ENCODE measurements around the gene SARNP. TPM values are rescaled to one million over a fixed set of nuclear protein-coding genes. Genes with fewer than 3 reads are reported as not detected.

The SARNP gene
- total and polyA plus RNA-seq, 10 of the 15 experiments (the other 5 are each of a cell fraction or from before 2014, with no cell fraction given) = 77.6 to 445 (median 188) TPM

GRCh38 chr12:55733858-55734257 lies 83.7 kb downstream of the SARNP start:
- H3K9ac ChIP-seq (ENCODE audit: control insufficient read depth, insufficient read depth, low read length) = no peak overlapping the region
- TF ChIP-seq EP300 (IDR thresholded peaks at IDR 0.05; ENCODE audit: borderline replicate concordance in 1 of 2, control insufficient read depth in 1 of 2, low read depth in 2 of 2, low read length in 2 of 2) = no peak
- no peak for TF ChIP-seq ZNF274 (IDR thresholded peaks at IDR 0.05; ENCODE audit: insufficient read depth, insufficient read length)
- TF ChIP-seq POU2F2 (IDR thresholded peaks at IDR 0.05; ENCODE audit: borderline replicate concordance, low read depth, low read length) = no peak
- no peak for TF ChIP-seq ASH2L (IDR thresholded peaks at IDR 0.05; ENCODE audit: borderline replicate concordance, low read depth)
- no peak for TF ChIP-seq ZNF217 (IDR thresholded peaks at IDR 0.05)
- no peak for TF ChIP-seq BMI1 (IDR thresholded peaks at IDR 0.05; ENCODE audit: borderline replicate concordance)
- TF ChIP-seq, protein P1, sequence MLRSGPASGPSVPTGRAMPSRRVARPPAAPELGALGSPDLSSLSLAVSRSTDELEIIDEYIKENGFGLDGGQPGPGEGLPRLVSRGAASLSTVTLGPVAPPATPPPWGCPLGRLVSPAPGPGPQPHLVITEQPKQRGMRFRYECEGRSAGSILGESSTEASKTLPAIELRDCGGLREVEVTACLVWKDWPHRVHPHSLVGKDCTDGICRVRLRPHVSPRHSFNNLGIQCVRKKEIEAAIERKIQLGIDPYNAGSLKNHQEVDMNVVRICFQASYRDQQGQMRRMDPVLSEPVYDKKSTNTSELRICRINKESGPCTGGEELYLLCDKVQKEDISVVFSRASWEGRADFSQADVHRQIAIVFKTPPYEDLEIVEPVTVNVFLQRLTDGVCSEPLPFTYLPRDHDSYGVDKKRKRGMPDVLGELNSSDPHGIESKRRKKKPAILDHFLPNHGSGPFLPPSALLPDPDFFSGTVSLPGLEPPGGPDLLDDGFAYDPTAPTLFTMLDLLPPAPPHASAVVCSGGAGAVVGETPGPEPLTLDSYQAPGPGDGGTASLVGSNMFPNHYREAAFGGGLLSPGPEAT (IDR thresholded peaks at IDR 0.05; ENCODE audit: low read depth) = no peak
- no peak overlapping the region for H2AFZ ChIP-seq (ENCODE audit: control insufficient read depth, low read depth, low read length)
- no peaks in the 10 kb centered on the region for H3K27me3 ChIP-seq (replicated peaks in 1 of 2; ENCODE audit: control insufficient read depth in 2 of 2, insufficient read depth in 2 of 2, low read length in 1 of 2)
- CTCF ChIA-PET = interaction anchor here (0.7 to 7.1 kb wide), 4 partner anchors 8 to 270 kb away, joined by 3 to 205 read pairs (median 4); partner anchors contain the start of genes BLOC1S1 and RDH5
- no peaks in the 10 kb centered on the region for H3K36me3 ChIP-seq (ENCODE audit: control insufficient read depth in 2 of 2, insufficient read depth in 2 of 2, low read length in 1 of 2)
- FAIRE-seq (no peak), ATAC-seq (no peak), DNase-seq (ENCODE audit: low read depth, low spot score) (no peak)
- H3K4me3 ChIP-seq = no peak overlapping the region
- H3K27ac ChIP-seq (ENCODE audit: control insufficient read depth, insufficient read depth) = no peak overlapping the region
- no peak overlapping the region for H3K4me2 ChIP-seq (ENCODE audit: control insufficient read depth, insufficient read depth)
- SMC1A ChIA-PET (ENCODE audit: uncharacterized antibody, unreplicated experiment) = interaction anchor here (0.7 to 1.7 kb wide), 3 partner anchors 9 to 52 kb away, joined by 3 read pairs; a partner anchor contains a TSS
- RAD21 ChIA-PET (ENCODE audit: unreplicated experiment) = interaction anchor here (0.8 to 7.7 kb wide), 2 partner anchors 13 to 52 kb away, joined by 3 to 113 read pairs; partner anchors contain the start of genes BLOC1S1 and RDH5
- intact Hi-C loops (cut with micrococcal nuclease; ENCODE audit: unreplicated experiment) = loop anchor here (10.0 kb wide), 1 partner anchor 451 kb away; the partner anchor contains the start of gene SMARCC2
- in situ Hi-C loops (cut with MboI) = no loop called here
- BruUV-seq (replicated peaks) = no TSS peak
- peaks cover 3% of the 10 kb centered on the region for H3K79me2 ChIP-seq (ENCODE audit: control insufficient read depth, insufficient read depth, low read length)
- no peaks in the 10 kb centered on the region for H4K20me1 ChIP-seq (ENCODE audit: control insufficient read depth, insufficient read depth)
- peaks cover 12% of the 10 kb centered on the region for H3K4me1 ChIP-seq (ENCODE audit: control insufficient read depth, insufficient read depth, low read length)
- WGBS (ENCODE audit: insufficient coverage, insufficient replicate concordance, low lambda C conversion rate, missing lambda C conversion rate) = 71% methylated on average over 2 of the region's 2 CpGs
- H3K9me3 ChIP-seq (replicated peaks; ENCODE audit: control insufficient read depth, insufficient read depth, low read length) = no peaks in the 10 kb centered on the region
- POLR2A ChIA-PET = interaction anchor here (0.6 to 1.2 kb wide), 2 partner anchors 264 to 352 kb away, joined by 3 read pairs; partner anchors contain the start of gene SUOX

All from GM12878 (cell line).